Activated T-cell treated with anti-CD3 and anti-CD28 coated beads, Interleukin-2, amount 50 U/mL, for 72 hours (primary cell): ENCODE results near the gene LHX3. TPM values are rescaled to one million over a fixed set of nuclear protein-coding genes. Genes with fewer than 3 reads are reported as not detected.

Experiments
- ATAC-seq, 2 donors: fragments of 150-1000 bp; cut with Tn5 transposase; replicated peaks in 1 of 2; 2 replicates each; pipeline ENCODE4 v1.10.0; 2021; ENCODE audit warnings: moderate library complexity in 2 of 2, mild to moderate bottlenecking in 1 of 2
- DNase-seq, 2 donors: peaks; one replicate each; pipeline ENCODE4 v3.0.0; 2021 to 2022; ENCODE audit warnings: mixed read lengths in 1 of 2
- H3K27ac Mint-ChIP-seq: one replicate; pipeline ENCODE4 v1.8.0; 2022; ENCODE audit warnings: mild to moderate bottlenecking, moderate library complexity, mixed read lengths
- H3K27me3 Mint-ChIP-seq: one replicate; pipeline ENCODE4 v1.8.0; 2022; ENCODE audit warnings: low read depth, mixed read lengths
- H3K36me3 Mint-ChIP-seq, 2 donors: one replicate each; pipeline ENCODE4 v1.8.0; 2022; ENCODE audit warnings: mixed read lengths in 2 of 2, mild to moderate bottlenecking in 1 of 2; ENCODE audit not compliant: insufficient read depth in 2 of 2
- H3K4me1 Mint-ChIP-seq: one replicate; pipeline ENCODE4 v1.8.0; 2022; ENCODE audit warnings: low read depth, mixed read lengths
- H3K4me3 Mint-ChIP-seq, 2 donors: one replicate each; pipeline ENCODE4 v1.8.0; 2022; ENCODE audit warnings: mild to moderate bottlenecking in 2 of 2, mixed read lengths in 2 of 2, moderate library complexity in 2 of 2
- H3K9me3 Mint-ChIP-seq, 2 donors: one replicate each; pipeline ENCODE4 v1.8.0; 2022; ENCODE audit warnings: mixed read lengths in 2 of 2
- total RNA-seq, 2 donors: library from RNA; stranded (reverse); gene quantifications; one replicate each; pipeline ENCODE4 v1.2.3, GENCODE V29; 2022

LHX3 gene
- total RNA-seq, 2 donors from 2014 or later = 0.17 TPM; not detected in 1

GRCh38 chr9:136160995-136161610 is 43.8 kb downstream of the LHX3 start:
- H3K27ac Mint-ChIP-seq = no peak overlapping the region
- ATAC-seq (no peak), DNase-seq (no peak)
- H3K27me3 Mint-ChIP-seq = no peaks in the 10 kb centered on the region
- no peaks in the 10 kb centered on the region for H3K4me1 Mint-ChIP-seq
- H3K9me3 Mint-ChIP-seq = peaks cover 0 to 1% of the 10 kb centered on the region in 2 donors
- no peak overlapping the region for H3K4me3 Mint-ChIP-seq
- peaks cover 0 to 1% of the 10 kb centered on the region in 2 donors for H3K36me3 Mint-ChIP-seq

- DNase-seq (no peak), ATAC-seq (no peak)
- H3K36me3 Mint-ChIP-seq = peaks cover 0 to 1% of the 10 kb centered on the region in 2 donors
- H3K4me3 Mint-ChIP-seq = no peak overlapping the region
- H3K9me3 Mint-ChIP-seq = peaks cover 0 to 1% of the 10 kb centered on the region in 2 donors
- H3K4me1 Mint-ChIP-seq = no peaks in the 10 kb centered on the region
- no peak overlapping the region for H3K27ac Mint-ChIP-seq
- H3K27me3 Mint-ChIP-seq = no peaks in the 10 kb centered on the region
These were observed 44.5 kb downstream of the LHX3 start for GRCh38 chr9:136160381-136160841.

- ATAC-seq (no peak), DNase-seq (no peak)
- Mint-ChIP-seq H3K36me3 (peaks cover 0 to 1% of the 10 kb centered on the region in 2 donors), H3K4me1 (no peaks in the 10 kb centered on the region), H3K4me3 (no peak overlapping the region), H3K27ac (no peak overlapping the region), H3K9me3 (peaks cover 0 to 1% of the 10 kb centered on the region in 2 donors), H3K27me3 (no peaks in the 10 kb centered on the region)
These were observed 45.1 kb downstream of the LHX3 start for GRCh38 chr9:136159851-136160250.

- H3K4me1 Mint-ChIP-seq = no peaks in the 10 kb centered on the region
- H3K27ac Mint-ChIP-seq = no peak overlapping the region
- H3K36me3 Mint-ChIP-seq = no peaks in the 10 kb centered on the region
- no peaks in the 10 kb centered on the region for H3K9me3 Mint-ChIP-seq
- H3K27me3 Mint-ChIP-seq = no peaks in the 10 kb centered on the region
- no peak for DNase-seq
- no peak for ATAC-seq
- no peak overlapping the region for H3K4me3 Mint-ChIP-seq
These were observed 47.3 kb downstream of the LHX3 start for GRCh38 chr9:136157477-136158265.

- Mint-ChIP-seq H3K4me3 (no peak overlapping the region), H3K27me3 (no peaks in the 10 kb centered on the region), H3K9me3 (no peaks in the 10 kb centered on the region), H3K36me3 (no peaks in the 10 kb centered on the region), H3K4me1 (no peaks in the 10 kb centered on the region), H3K27ac (no peak overlapping the region)
- DNase-seq (no peak), ATAC-seq (no peak)
These were observed 48.5 kb downstream of the LHX3 start for GRCh38 chr9:136156209-136157120.

GRCh38 chr9:136155576-136155975 is 49.4 kb downstream of the LHX3 start:
- no peak overlapping the region for H3K4me3 Mint-ChIP-seq
- H3K36me3 Mint-ChIP-seq = no peaks in the 10 kb centered on the region
- H3K4me1 Mint-ChIP-seq = no peaks in the 10 kb centered on the region
- ATAC-seq (no peak), DNase-seq (no peak)
- H3K27ac Mint-ChIP-seq = no peak overlapping the region
- no peaks in the 10 kb centered on the region for H3K9me3 Mint-ChIP-seq
- H3K27me3 Mint-ChIP-seq = no peaks in the 10 kb centered on the region

- H3K4me3 Mint-ChIP-seq = no peak overlapping the region
- H3K4me1 Mint-ChIP-seq = no peaks in the 10 kb centered on the region
- ATAC-seq (no peak), DNase-seq (no peak)
- no peaks in the 10 kb centered on the region for H3K36me3 Mint-ChIP-seq
- no peak overlapping the region for H3K27ac Mint-ChIP-seq
- H3K27me3 Mint-ChIP-seq = no peaks in the 10 kb centered on the region
- no peaks in the 10 kb centered on the region for H3K9me3 Mint-ChIP-seq
These were observed 50.0 kb downstream of the LHX3 start for GRCh38 chr9:136154943-136155342.

- Mint-ChIP-seq H3K4me3 (no peak overlapping the region), H3K9me3 (no peaks in the 10 kb centered on the region), H3K4me1 (no peaks in the 10 kb centered on the region), H3K36me3 (no peaks in the 10 kb centered on the region), H3K27ac (no peak overlapping the region), H3K27me3 (no peaks in the 10 kb centered on the region)
- no peak for DNase-seq
- ATAC-seq = no peak
These were observed 51.4 kb downstream of the LHX3 start for GRCh38 chr9:136153381-136154065.

GRCh38 chr9:136152931-136153330 is 52.0 kb downstream of the LHX3 start:
- H3K9me3 Mint-ChIP-seq = no peaks in the 10 kb centered on the region
- no peaks in the 10 kb centered on the region for H3K4me1 Mint-ChIP-seq
- no peak overlapping the region for H3K4me3 Mint-ChIP-seq
- no peaks in the 10 kb centered on the region for H3K36me3 Mint-ChIP-seq
- H3K27me3 Mint-ChIP-seq = no peaks in the 10 kb centered on the region
- DNase-seq (no peak), ATAC-seq (no peak)
- H3K27ac Mint-ChIP-seq = no peak overlapping the region

GRCh38 chr9:136152543-136152866 is 52.4 kb downstream of the LHX3 start:
- DNase-seq (no peak), ATAC-seq (no peak)
- Mint-ChIP-seq H3K4me3 (no peak overlapping the region), H3K9me3 (no peaks in the 10 kb centered on the region), H3K4me1 (no peaks in the 10 kb centered on the region), H3K27ac (no peak overlapping the region), H3K36me3 (no peaks in the 10 kb centered on the region), H3K27me3 (no peaks in the 10 kb centered on the region)

GRCh38 chr9:136151848-136152542 is 52.9 kb downstream of the LHX3 start:
- no peaks in the 10 kb centered on the region for H3K9me3 Mint-ChIP-seq
- H3K4me3 Mint-ChIP-seq = no peak overlapping the region
- H3K27ac Mint-ChIP-seq = no peak overlapping the region
- ATAC-seq (no peak), DNase-seq (no peak)
- no peaks in the 10 kb centered on the region for H3K27me3 Mint-ChIP-seq
- H3K4me1 Mint-ChIP-seq = no peaks in the 10 kb centered on the region
- H3K36me3 Mint-ChIP-seq = no peaks in the 10 kb centered on the region

- ATAC-seq (no peak), DNase-seq (no peak)
- no peaks in the 10 kb centered on the region for H3K27me3 Mint-ChIP-seq
- no peak overlapping the region for H3K27ac Mint-ChIP-seq
- no peak overlapping the region for H3K4me3 Mint-ChIP-seq
- H3K4me1 Mint-ChIP-seq = no peaks in the 10 kb centered on the region
- no peaks in the 10 kb centered on the region for H3K36me3 Mint-ChIP-seq
- no peaks in the 10 kb centered on the region for H3K9me3 Mint-ChIP-seq
These were observed 53.6 kb downstream of the LHX3 start for GRCh38 chr9:136151214-136151804.
